ENCODE measurements around the gene NSF.
"Not testable (repeated sequence)": the region's sequence is repeated elsewhere in the genome, so short reads cannot be mapped to it uniquely, and the experiment has no call there.

NSF gene

GRCh38 chr17:46722662-46723285 is 132.3 kb downstream of the NSF start:
- no peak for DNase-seq

- DNase-seq, result no peak
Observed at GRCh38 chr17:46726206-46726605, 135.7 kb downstream of the NSF start.

- no peak for DNase-seq
Observed at GRCh38 chr17:46727572-46728348, 137.3 kb downstream of the NSF start.

GRCh38 chr17:46730026-46730425 is 139.6 kb downstream of the NSF start:
- no peak for DNase-seq

- no peak for DNase-seq
Observed at GRCh38 chr17:46730679-46731078, 140.2 kb downstream of the NSF start.

GRCh38 chr17:46732160-46732559 is 141.7 kb downstream of the NSF start:
- no peak for DNase-seq

GRCh38 chr17:46732754-46733398 is 142.4 kb downstream of the NSF start:
- no peak for DNase-seq

GRCh38 chr17:46733837-46734475 is 143.5 kb downstream of the NSF start:
- no peak for DNase-seq

- DNase-seq, result no peak
Observed at GRCh38 chr17:46736100-46736499, 145.6 kb downstream of the NSF start.

GRCh38 chr17:46737326-46737725 is 146.9 kb downstream of the NSF start:
- DNase-seq, result no peak

- no peak for DNase-seq
Observed at GRCh38 chr17:46738544-46738943, 148.1 kb downstream of the NSF start.

GRCh38 chr17:46739982-46740381 is 149.5 kb downstream of the NSF start:
- no peak for DNase-seq

GRCh38 chr17:46741122-46741730 is 150.8 kb downstream of the NSF start:
- no peak for DNase-seq

- no peak for DNase-seq
Observed at GRCh38 chr17:46742565-46743270, 152.2 kb downstream of the NSF start.

- no peak for DNase-seq
Observed at GRCh38 chr17:46744441-46744840, 154.0 kb downstream of the NSF start.

GRCh38 chr17:46745376-46745775 is 154.9 kb downstream of the NSF start:
- DNase-seq, result no peak

GRCh38 chr17:46751425-46751824 is 161.0 kb downstream of the NSF start:
- no peak for DNase-seq

GRCh38 chr17:46753776-46754175 is 163.3 kb downstream of the NSF start:
- DNase-seq, result no peak

GRCh38 chr17:46756081-46756735 is 165.7 kb downstream of the NSF start:
- no peak for DNase-seq

GRCh38 chr17:46756861-46757260 is 166.4 kb downstream of the NSF start:
- DNase-seq, result no peak

GRCh38 chr17:46757588-46757987 is 167.1 kb downstream of the NSF start:
- DNase-seq, result not testable (repeated sequence)

GRCh38 chr17:46758614-46759013 is 168.1 kb downstream of the NSF start:
- DNase-seq, result no peak
